Neural crest cell (in vitro differentiated cells): Measurements from ENCODE around the gene HS3ST5. TPM values are rescaled to one million over a fixed set of nuclear protein-coding genes. Genes with fewer than 3 reads are reported as not detected.

ENCODE experiments used
- DNase-seq: peaks from one replicate; pipeline ENCODE4 v3.0.0; 2021; ENCODE audit warnings: low read depth, mixed read lengths, low spot score
- H3K27ac Mint-ChIP-seq: one replicate; pipeline ENCODE4 v1.8.0; 2021; ENCODE audit warnings: mild to moderate bottlenecking, mixed read lengths; ENCODE audit not compliant: unreplicated experiment
- H3K27me3 Mint-ChIP-seq: 2 replicates; pipeline ENCODE4 v1.8.0; 2021; ENCODE audit warnings: low read depth, mild to moderate bottlenecking, mixed read lengths
- H3K36me3 Mint-ChIP-seq: 2 replicates; pipeline ENCODE4 v1.8.0; 2021; ENCODE audit warnings: low read depth, mild to moderate bottlenecking, mixed read lengths
- H3K4me1 Mint-ChIP-seq: 2 replicates; pipeline ENCODE4 v1.8.0; 2021; ENCODE audit warnings: mixed read lengths
- H3K4me3 Mint-ChIP-seq: one replicate; pipeline ENCODE4 v1.8.0; 2021; ENCODE audit warnings: mild to moderate bottlenecking, mixed read lengths
- H3K9me3 Mint-ChIP-seq: 2 replicates; pipeline ENCODE4 v1.8.0; 2021; ENCODE audit warnings: mixed read lengths
- total RNA-seq: library from RNA; stranded (reverse); gene quantifications from 2 replicates; pipeline ENCODE4 v1.2.1, GENCODE V29; 2021
- TF ChIP-seq, protein P1 (sequence below): fragments of 200-600 bp; sonication (generic); conservative IDR thresholded peaks from 2 replicates; pipeline ENCODE4 v1.5.0; 2021; ENCODE audit warnings: antibody characterized with exemption, mild to moderate bottlenecking

Gene HS3ST5
- total RNA-seq, 1 donor from 2014 or later = 0.26 TPM

DNA sequence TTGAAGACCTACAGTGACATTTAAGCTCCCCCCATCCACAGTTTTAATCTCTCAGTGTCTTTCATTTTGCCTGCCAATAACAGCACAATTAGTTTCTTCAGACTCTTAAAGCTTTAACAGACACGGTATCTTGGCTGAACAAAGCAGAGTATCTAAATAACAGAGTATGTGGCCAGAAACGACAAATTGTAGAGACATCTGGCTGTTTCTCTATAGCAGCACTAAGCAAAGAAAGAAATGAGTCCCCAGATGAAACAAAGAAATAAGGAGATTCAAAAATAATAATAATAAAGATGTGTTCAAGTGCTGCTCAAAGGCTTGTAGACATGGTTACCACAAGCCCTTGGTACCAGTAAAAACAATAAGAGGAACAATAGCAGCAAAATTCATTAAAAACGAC lies 274.1 kb downstream of the HS3ST5 start:
- Mint-ChIP-seq H3K4me3 (no peak overlapping the region), H3K4me1 (no peaks in the 10 kb centered on the region), H3K27me3 (peaks cover 7% of the 10 kb centered on the region), H3K27ac (no peak overlapping the region), H3K36me3 (no peaks in the 10 kb centered on the region), H3K9me3 (peaks cover 4% of the 10 kb centered on the region)
- DNase-seq = no peak
- TF ChIP-seq, protein P1, sequence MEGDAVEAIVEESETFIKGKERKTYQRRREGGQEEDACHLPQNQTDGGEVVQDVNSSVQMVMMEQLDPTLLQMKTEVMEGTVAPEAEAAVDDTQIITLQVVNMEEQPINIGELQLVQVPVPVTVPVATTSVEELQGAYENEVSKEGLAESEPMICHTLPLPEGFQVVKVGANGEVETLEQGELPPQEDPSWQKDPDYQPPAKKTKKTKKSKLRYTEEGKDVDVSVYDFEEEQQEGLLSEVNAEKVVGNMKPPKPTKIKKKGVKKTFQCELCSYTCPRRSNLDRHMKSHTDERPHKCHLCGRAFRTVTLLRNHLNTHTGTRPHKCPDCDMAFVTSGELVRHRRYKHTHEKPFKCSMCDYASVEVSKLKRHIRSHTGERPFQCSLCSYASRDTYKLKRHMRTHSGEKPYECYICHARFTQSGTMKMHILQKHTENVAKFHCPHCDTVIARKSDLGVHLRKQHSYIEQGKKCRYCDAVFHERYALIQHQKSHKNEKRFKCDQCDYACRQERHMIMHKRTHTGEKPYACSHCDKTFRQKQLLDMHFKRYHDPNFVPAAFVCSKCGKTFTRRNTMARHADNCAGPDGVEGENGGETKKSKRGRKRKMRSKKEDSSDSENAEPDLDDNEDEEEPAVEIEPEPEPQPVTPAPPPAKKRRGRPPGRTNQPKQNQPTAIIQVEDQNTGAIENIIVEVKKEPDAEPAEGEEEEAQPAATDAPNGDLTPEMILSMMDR = no peak

GRCh38 chr6:114068116-114068515 lies 274.7 kb downstream of the HS3ST5 start:
- H3K27ac Mint-ChIP-seq = no peak overlapping the region
- peaks cover 7% of the 10 kb centered on the region for H3K27me3 Mint-ChIP-seq
- no peak overlapping the region for H3K4me3 Mint-ChIP-seq
- DNase-seq = no peak
- H3K4me1 Mint-ChIP-seq = no peaks in the 10 kb centered on the region
- peaks cover 4% of the 10 kb centered on the region for H3K9me3 Mint-ChIP-seq
- TF ChIP-seq, protein P1 = no peak
- no peaks in the 10 kb centered on the region for H3K36me3 Mint-ChIP-seq

DNA sequence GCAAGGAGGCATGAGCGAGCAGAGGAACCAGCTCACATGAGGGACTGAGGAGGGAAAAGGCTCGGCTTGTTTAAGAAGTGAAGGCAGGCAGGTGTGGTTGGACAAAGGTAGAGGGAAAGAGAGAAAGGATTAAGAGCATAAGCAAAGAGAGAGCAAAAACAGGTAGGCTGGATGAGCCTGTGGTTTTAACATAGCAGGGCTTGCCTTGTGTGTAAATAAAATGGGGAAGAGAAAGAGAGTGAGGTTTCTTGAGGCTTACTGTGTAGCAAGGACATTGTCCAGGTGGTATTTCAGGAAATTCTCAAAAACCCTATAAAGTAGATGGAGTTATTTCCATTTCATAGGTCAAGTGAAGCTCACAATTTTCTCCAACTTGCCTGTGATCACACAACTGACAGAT lies 278.0 kb downstream of the HS3ST5 start:
- no peak for DNase-seq
- Mint-ChIP-seq H3K9me3 (no peaks in the 10 kb centered on the region), H3K27me3 (peaks cover 7% of the 10 kb centered on the region), H3K36me3 (no peaks in the 10 kb centered on the region), H3K27ac (peak overlapping the region; percentile 3), H3K4me3 (no peak overlapping the region), H3K4me1 (no peaks in the 10 kb centered on the region)
- TF ChIP-seq, protein P1 = no peak

DNA sequence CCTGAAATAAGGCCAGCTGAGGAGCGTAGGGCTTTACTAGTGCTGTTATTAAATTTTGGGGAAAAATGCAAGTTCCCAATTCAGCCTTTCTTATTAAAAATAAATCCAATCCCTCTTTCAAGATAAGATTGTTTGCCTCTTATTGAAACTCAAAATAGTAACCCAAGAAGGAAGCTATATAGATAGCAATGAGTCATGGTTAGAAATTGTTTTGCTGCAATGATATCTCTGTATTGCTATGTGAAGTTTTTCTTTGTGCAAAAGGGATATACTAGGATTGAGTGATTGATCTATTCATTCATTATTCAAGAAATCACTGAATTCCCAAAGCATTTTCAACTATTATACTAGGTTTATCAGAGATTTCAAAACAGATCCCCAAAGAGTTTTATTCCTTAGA lies 278.9 kb downstream of the HS3ST5 start:
- H3K4me1 Mint-ChIP-seq = no peaks in the 10 kb centered on the region
- no peak overlapping the region for H3K4me3 Mint-ChIP-seq
- no peaks in the 10 kb centered on the region for H3K9me3 Mint-ChIP-seq

DNA sequence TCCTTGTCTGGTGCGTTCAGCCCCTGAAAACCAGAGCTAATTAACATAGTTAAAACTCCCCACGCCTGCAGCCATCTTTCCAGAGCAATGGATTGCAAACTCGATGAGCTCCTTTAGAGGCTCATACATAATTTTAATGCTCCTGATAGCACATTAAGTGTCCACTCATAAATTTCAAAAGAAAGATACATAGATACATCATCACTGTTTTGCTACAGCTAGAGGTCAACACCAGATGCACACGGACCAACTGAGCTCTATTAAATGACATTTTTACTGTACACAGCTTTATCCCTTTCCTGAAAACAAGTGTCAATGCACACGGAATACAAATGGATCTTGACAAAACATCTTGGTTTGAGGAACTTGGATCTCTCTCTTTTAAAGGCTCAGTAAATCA lies 280.6 kb downstream of the HS3ST5 start:
- no peak for DNase-seq
- TF ChIP-seq, protein P1 = no peak
- Mint-ChIP-seq H3K27me3 (peaks cover 7% of the 10 kb centered on the region), H3K9me3 (no peaks in the 10 kb centered on the region), H3K36me3 (no peaks in the 10 kb centered on the region), H3K4me3 (no peak overlapping the region), H3K4me1 (no peaks in the 10 kb centered on the region), H3K27ac (no peak overlapping the region)

More for the DNA sequence above, 278.9 kb downstream of the HS3ST5 start:
- Mint-ChIP-seq H3K36me3 (no peaks in the 10 kb centered on the region), H3K27ac (no peak overlapping the region), H3K27me3 (peaks cover 7% of the 10 kb centered on the region)
- TF ChIP-seq, protein P1 = no peak
- no peak for DNase-seq

- H3K36me3 Mint-ChIP-seq = no peaks in the 10 kb centered on the region
- H3K27ac Mint-ChIP-seq = no peak overlapping the region
- peaks cover 7% of the 10 kb centered on the region for H3K27me3 Mint-ChIP-seq
- TF ChIP-seq, protein P1 = no peak
- no peak overlapping the region for H3K4me3 Mint-ChIP-seq
- H3K9me3 Mint-ChIP-seq = no peaks in the 10 kb centered on the region
- DNase-seq = no peak
- H3K4me1 Mint-ChIP-seq = no peaks in the 10 kb centered on the region
Measured at GRCh38 chr6:114061741-114062140, 281.1 kb downstream of the HS3ST5 start.
